NCI-H2107 treated with DMSO at 0.1 percent for 48 hours (cell line): ENCODE results near the gene SVEP1.

ENCODE experiments used
- DNase-seq: peaks from one replicate; lab custom pipeline; 2025; ENCODE audit not compliant: unreplicated experiment; lab: John Stamatoyannopoulos, UW

SVEP1 gene

DNA sequence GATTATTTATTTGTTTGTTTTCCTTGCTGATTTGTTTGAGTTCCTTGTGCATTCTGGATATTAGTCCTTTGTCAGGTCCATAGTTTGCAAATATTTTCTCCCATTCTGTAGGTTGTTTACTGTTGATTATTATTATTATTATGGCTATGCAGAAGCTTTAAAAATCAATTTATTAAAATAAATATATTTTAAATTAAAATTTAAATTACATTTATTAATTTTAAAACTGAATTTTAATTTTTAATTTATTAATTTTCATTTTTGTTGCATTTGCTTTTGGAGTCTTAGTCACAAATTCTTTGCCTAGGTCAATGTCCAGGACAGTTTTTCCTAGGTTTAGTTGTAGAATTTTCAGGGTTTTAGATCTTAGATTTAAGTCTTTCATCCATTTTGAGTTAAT lies 50.9 kb downstream of the SVEP1 start:
- no peak for DNase-seq

DNA sequence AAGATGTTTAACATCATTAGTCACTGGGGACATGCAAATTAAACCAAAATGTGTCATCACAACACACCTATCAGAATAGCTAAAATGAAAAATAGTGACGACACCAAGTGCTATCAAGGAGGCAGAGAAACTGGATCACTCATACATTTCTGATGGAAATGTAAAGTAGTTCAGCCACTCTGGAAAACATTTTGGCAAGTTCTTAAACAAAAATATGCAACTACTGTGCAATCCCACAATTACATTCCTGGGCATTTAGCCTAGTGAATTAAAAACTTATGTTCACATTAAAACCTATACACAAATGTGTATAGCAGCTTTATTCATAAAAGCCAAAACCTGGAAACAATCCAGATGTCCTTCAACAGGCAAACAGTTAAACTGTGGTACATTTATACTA lies 53.1 kb downstream of the SVEP1 start:
- DNase-seq: no peak

DNA sequence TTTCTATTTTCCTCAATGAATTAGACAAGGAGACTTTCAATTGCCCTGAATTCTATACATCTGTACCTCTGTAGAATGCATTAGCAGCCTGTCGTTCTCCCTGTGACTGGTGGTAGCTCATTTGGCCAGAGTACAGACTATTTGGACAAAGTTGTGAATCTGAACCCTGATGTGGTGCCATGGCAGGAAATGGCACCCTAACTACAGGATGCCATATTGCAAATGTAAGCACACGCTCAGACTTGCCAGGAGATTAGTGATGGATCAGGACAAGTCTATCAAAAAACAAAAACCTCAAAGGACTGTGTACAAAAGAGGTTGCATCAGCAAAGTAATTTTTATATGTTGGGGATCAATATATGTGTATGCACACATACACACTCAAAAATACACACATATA lies 58.3 kb downstream of the SVEP1 start:
- no peak for DNase-seq

- DNase-seq: no peak
Measured at GRCh38 chr9:110520120-110520701, 59.3 kb downstream of the SVEP1 start.

DNA sequence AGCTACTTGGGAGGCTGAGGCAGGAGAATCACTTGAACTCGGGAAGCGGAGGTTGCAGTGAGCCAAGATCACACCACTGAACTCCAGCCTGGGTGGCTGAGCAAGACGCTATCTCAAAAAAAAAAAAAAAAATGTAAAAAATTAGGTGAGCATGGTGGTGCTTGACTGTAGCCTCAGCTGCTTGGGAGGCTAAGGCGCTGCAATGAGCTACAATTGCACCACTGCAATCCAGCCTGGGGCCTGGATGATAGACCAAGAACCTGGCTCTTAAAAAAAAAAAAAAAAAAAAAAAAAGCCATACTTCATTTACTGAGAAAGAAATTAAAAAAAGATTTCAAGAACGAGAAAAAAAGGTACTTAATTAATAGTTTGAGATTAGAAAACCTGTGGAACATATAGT lies 62.1 kb downstream of the SVEP1 start:
- no peak for DNase-seq

DNA sequence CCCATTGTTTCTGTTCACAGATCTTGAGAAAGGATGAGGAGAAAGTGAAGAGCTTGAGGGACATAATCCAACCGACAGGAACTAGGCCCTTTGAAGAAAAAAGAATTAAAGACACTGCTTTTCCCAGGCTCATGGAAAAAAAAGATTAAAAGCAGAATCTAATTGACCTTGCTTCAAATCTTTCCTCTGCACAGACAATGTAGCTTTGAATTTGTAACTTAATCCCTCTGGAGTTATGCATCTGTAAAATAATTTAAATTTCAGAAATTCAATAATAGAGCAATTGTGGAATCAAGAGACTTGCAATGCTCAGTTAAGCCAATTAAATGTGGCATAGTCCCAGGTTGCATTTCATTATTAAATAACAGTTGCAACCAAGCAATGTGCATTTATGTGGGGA lies 64.6 kb downstream of the SVEP1 start:
- no peak for DNase-seq

DNA sequence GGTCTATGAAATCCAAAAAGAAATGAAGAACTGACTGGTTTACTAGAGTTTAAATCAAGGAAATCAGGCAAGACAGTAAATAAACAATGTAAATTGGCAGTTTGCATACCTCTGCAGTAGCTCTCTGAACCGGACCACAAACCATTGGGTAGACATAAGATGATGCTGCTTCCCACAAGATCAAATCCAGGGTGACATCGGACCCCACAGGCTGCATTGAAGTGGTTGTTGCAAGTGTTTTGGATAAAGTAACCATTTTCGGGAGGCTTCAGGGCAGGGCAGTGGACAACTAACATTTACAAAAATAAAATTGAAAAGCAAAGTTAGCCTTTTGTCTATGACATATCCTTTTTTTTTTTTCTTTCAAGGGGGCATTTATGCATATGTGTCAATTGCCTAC lies 66.7 kb downstream of the SVEP1 start:
- DNase-seq: no peak

- DNase-seq: no peak
Measured at GRCh38 chr9:110509792-110510191, 69.7 kb downstream of the SVEP1 start.

DNA sequence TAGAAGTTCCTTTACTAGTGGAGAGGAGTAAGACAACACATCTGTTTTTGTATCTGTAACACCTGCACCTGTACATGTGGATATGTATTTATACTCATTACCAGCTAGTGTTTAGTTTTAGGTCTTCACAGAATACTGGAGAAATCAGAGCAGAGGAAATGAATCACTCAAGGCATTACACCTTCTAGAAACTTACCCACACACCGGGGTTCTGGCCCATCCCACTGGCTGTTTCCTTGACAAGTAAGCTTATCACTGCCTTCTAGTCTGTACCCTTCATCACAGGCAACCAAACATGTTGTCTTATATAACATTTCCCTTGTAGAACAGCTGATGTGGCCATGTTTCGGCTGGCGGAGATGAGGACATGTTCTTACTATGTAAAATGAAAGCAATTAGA lies 76.7 kb downstream of the SVEP1 start:
- DNase-seq: no peak

DNA sequence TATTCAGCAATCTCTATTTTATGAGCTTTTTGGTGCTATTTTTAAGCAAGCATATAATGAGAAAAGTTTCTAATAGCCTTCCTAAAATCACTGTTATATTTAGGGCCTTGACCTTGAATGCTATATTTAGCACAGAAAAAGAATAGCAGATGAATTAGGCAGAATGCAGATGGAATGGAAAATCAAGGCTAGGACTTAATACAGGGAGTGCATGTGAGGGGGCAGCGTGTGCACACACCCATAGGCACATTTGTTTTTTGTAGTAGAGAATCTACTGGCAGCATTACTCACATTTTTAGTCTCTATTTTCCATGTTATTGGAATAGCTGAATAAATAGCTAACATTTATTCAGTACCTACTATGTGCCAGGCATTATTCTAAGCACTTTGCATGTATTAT lies 79.9 kb downstream of the SVEP1 start:
- no peak for DNase-seq

DNA sequence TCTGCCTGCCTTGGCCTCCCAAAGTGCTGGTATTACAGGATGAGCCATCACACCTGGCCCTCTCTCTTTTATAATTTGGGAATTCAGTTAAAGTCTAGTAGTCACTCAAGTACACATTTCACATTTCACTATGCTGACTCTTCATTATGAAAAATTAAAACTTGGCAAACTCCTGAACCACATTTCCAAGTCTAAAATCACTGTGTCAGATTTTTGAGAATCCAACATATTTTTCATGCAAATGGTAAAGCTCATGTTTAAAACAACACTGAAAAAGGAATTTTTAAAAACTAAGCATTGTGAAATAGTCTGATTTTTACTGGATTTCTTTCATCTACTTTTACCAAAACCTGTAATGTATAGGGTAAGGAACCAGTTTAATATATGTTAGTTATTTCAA lies 92.3 kb downstream of the SVEP1 start:
- DNase-seq: no peak

GRCh38 chr9:110486218-110486617 lies 93.3 kb downstream of the SVEP1 start:
- DNase-seq: no peak

- no peak for DNase-seq
Measured at GRCh38 chr9:110479481-110479880, 100.1 kb downstream of the SVEP1 start.

- no peak for DNase-seq
Measured at GRCh38 chr9:110476251-110476650, 103.3 kb downstream of the SVEP1 start.

DNA sequence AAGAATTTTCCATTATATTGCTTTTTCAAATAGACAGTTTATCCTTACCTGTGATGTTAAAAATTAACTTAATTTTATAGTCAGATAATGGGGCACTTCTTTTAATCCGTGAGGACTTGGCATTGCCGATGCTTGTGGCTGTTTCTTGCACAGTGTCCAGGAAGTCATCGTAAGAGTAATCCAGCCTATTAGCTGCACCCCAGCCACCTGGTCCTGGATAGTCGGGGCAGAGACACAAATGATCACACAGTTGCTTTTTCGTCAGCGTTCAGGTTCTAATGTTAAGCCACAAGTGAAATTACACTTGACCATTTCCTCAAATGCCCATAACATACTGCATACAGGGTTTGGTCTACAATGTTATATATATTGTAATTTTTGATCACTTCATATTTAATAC lies 107.4 kb downstream of the SVEP1 start:
- DNase-seq: no peak

GRCh38 chr9:110468950-110469349 lies 110.6 kb downstream of the SVEP1 start:
- DNase-seq: no peak

DNA sequence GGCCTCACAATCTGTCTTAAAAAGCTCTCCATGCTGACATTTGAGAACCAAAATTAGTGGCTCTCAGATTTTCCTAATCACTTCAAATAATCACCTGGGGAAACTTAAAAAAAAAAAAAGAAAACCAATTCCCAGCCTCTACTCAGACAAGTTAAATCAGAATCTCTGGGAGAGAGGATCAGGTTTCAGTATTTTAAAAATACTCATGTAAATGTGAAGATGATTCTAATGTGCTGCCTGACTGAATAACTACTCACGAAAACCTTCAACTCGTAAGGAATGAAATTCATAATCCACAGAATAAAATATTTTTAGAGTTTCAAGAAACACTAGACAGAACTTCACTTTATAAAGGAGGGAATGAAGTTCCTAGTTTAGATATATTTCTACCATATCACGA lies 114.4 kb downstream of the SVEP1 start:
- no peak for DNase-seq

- DNase-seq: no peak
Measured at GRCh38 chr9:110464321-110464720, 115.2 kb downstream of the SVEP1 start.

DNA sequence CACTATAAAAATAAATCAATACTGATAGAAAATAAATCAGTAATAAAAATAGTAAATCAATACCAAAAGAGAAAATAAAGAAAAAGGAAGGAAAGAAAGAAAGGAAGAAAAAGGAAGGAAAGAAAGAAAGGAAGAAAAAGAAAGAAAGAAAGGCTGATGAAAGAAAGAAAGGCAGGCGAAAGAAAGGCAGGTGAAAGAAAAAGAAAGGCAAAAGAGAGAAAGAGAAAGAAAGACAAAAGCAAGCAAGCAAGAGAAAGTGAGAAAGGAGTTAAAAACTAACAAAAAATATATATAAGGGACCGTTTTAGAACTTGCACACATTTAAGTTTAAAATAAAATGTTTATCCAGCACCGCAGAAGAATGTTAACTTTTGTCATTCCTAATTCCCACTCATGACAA lies 116.0 kb downstream of the SVEP1 start:
- no peak for DNase-seq

GRCh38 chr9:110457245-110457644 lies 122.3 kb downstream of the SVEP1 start:
- no peak for DNase-seq

DNA sequence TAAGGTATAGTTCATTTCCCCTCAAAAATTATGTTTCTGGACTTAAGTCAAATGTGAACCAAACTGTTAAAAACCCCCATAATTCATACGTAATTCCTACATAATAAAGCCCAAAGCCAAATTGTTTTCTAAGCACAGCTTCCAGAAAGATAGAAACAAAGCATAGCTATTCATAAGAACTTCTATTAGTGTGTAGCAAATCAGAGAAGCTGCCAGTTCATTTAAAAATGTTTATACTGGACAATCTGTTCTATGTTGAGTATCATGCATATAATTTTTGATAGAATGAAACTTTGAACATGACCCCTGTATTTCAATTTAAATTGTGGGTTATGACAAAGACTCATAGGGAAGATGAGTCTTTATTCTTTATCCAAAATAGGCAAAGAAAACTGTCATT lies 122.9 kb downstream of the SVEP1 start:
- no peak for DNase-seq

- no peak for DNase-seq
Measured at GRCh38 chr9:110455860-110456259, 123.7 kb downstream of the SVEP1 start.

DNA sequence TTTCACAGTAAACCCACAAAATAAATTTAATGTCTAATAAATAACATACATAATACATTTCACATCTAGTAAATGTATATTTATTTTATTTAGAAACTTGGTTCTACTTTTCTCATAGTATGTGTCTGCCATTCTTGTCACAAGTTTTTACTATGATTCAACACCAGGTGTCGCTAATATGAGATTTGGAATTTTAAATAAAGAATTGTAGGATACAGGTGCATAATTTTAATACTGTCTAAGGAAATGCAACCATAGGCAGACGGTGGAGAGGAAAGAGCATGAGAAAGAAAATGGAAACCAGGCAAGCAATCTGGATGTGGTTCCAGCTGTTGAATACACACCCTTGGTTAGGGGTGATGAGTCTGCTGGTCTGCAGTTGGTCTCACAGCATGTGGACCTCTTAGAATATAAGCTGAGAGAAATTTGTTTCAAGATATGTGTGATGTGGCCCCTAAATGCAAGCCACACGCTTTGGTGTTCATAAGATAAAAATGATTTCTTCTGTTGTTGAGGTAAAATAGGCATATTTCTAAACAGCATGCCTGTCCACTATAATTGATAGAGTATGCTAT lies 127.2 kb downstream of the SVEP1 start:
- DNase-seq: no peak
